HG02885 (cell line): ENCODE measurements around the gene HRH3.

Experiments
- ATAC-seq: cut with Tn5 transposase; IDR thresholded peaks from one replicate; pipeline ENCODE4 v1.9.1; 2021; ENCODE audit warnings: mild to moderate bottlenecking; ENCODE audit not compliant: unreplicated experiment, poor library complexity

HRH3 gene

GRCh38 chr20:62183426-62184142 is 36.5 kb downstream of the HRH3 start:
- ATAC-seq: no peak

GRCh38 chr20:62182469-62183425 is 37.3 kb downstream of the HRH3 start, which contains the start of gene MTG2:
Gene MTG2, plus strand, starts transcription at chr20:62183028. Its CDS starts 10,393 bp downstream, at chr20:62193421.
- ATAC-seq: peak; percentile 94

GRCh38 chr20:62181808-62182207 is 38.3 kb downstream of the HRH3 start:
- no peak for ATAC-seq

- ATAC-seq: no peak
These were observed 40.9 kb downstream of the HRH3 start for GRCh38 chr20:62179162-62179504.

GRCh38 chr20:62178316-62179161 is 41.5 kb downstream of the HRH3 start:
- ATAC-seq: no peak

GRCh38 chr20:62177307-62177706 is 42.8 kb downstream of the HRH3 start:
- no peak for ATAC-seq

- ATAC-seq: no peak
These were observed 43.2 kb downstream of the HRH3 start for GRCh38 chr20:62176866-62177265.

GRCh38 chr20:62175711-62176110 is 44.4 kb downstream of the HRH3 start:
- ATAC-seq: no peak

- ATAC-seq: no peak
These were observed 45.0 kb downstream of the HRH3 start for GRCh38 chr20:62174870-62175624.

GRCh38 chr20:62174021-62174804 is 45.9 kb downstream of the HRH3 start:
- ATAC-seq: no peak

GRCh38 chr20:62172666-62173065 is 47.4 kb downstream of the HRH3 start:
- no peak for ATAC-seq

GRCh38 chr20:62171245-62171644 is 48.8 kb downstream of the HRH3 start:
- no peak for ATAC-seq

GRCh38 chr20:62170536-62170935 is 49.5 kb downstream of the HRH3 start:
- ATAC-seq: no peak

GRCh38 chr20:62168890-62169435 is 51.1 kb downstream of the HRH3 start:
- no peak for ATAC-seq

- no peak for ATAC-seq
These were observed 52.0 kb downstream of the HRH3 start for GRCh38 chr20:62168061-62168460.

- no peak for ATAC-seq
These were observed 52.6 kb downstream of the HRH3 start for GRCh38 chr20:62167474-62167873.

- ATAC-seq: no peak
These were observed 54.2 kb downstream of the HRH3 start for GRCh38 chr20:62165762-62166399.
